WTC11 (cell line): ENCODE measurements around the gene TUG1. TPM values are rescaled to one million over a fixed set of nuclear protein-coding genes. Genes with fewer than 3 reads are reported as not detected.

Experiments
- ATAC-seq: fragments of 200-7000 bp; cut with Tn5 transposase; 2 replicates; pipeline ENCODE4 v1.10.0; 2021; ENCODE audit warnings: mild to moderate bottlenecking, moderate library complexity
- CTCF ChIA-PET: fragments of 300-600 bp; sonication (Branson Sonifier 250); formaldehyde crosslinking; loops from one replicate; lab custom pipeline; 2021; ENCODE audit warnings: antibody characterized with exemption; lab: Charles Lee
- POLR2A ChIA-PET: fragments of 350-600 bp; sonication (Branson Sonifier 250); formaldehyde crosslinking; loops from one replicate; lab custom pipeline; 2021; ENCODE audit warnings: antibody characterized with exemption; lab: Charles Lee
- DNase-seq: peaks from one replicate; pipeline ENCODE4 v3.0.0; 2021; ENCODE audit warnings: low spot score
- H3K27ac Mint-ChIP-seq: 2 replicates; pipeline ENCODE4 v1.8.0; 2021; ENCODE audit warnings: mixed read lengths
- H3K27me3 Mint-ChIP-seq: 2 replicates; pipeline ENCODE4 v1.8.0; 2021; ENCODE audit warnings: low read depth, mild to moderate bottlenecking, moderate library complexity, mixed read lengths
- H3K36me3 Mint-ChIP-seq: 2 replicates; pipeline ENCODE4 v1.8.0; 2021; ENCODE audit warnings: mixed read lengths
- H3K4me1 Mint-ChIP-seq: 2 replicates; pipeline ENCODE4 v1.8.0; 2022; ENCODE audit warnings: mixed read lengths
- H3K4me3 Mint-ChIP-seq: 2 replicates; pipeline ENCODE4 v1.8.0; 2021; ENCODE audit warnings: mild to moderate bottlenecking, moderate library complexity, mixed read lengths
- H3K9me3 Mint-ChIP-seq: 2 replicates; pipeline ENCODE4 v1.8.0; 2021; ENCODE audit warnings: mixed read lengths
- CREM ChIP-seq: sonication (generic); formaldehyde crosslinking; IDR thresholded peaks from 2 replicates; pipeline ENCODE4 v1.8.1; 2022; ENCODE audit warnings: mild to moderate bottlenecking, missing genetic modification reagents, moderate library complexity
- EMX1 ChIP-seq: fragments of 250-450 bp; sonication (Bioruptor Pico); IDR thresholded peaks from 2 replicates; pipeline ENCODE4 v1.8.0; 2021; ENCODE audit warnings: mild to moderate bottlenecking
- ESRRA ChIP-seq: sonication (generic); formaldehyde crosslinking; IDR thresholded peaks from 2 replicates; pipeline ENCODE4 v1.8.1; 2022; ENCODE audit warnings: mild to moderate bottlenecking, missing genetic modification reagents, borderline replicate concordance
- RELA ChIP-seq: sonication (generic); formaldehyde crosslinking; IDR thresholded peaks from 2 replicates; pipeline ENCODE4 v1.8.1; 2022; ENCODE audit warnings: missing genetic modification reagents, mild to moderate bottlenecking, borderline replicate concordance
- TCF7 ChIP-seq: sonication (generic); formaldehyde crosslinking; IDR thresholded peaks from 2 replicates; pipeline ENCODE4 v1.8.0; 2022; ENCODE audit warnings: mild to moderate bottlenecking, low read depth, missing genetic modification reagents, moderate library complexity
- ZNF121 ChIP-seq: sonication (generic); formaldehyde crosslinking; IDR thresholded peaks from 2 replicates; pipeline ENCODE4 v1.8.0; 2023; ENCODE audit warnings: missing genetic modification reagents
- ZNF138 ChIP-seq: sonication (generic); formaldehyde crosslinking; conservative IDR thresholded peaks from 2 replicates; pipeline ENCODE4 v1.8.1; 2022; ENCODE audit warnings: mild to moderate bottlenecking, moderate library complexity, missing genetic modification reagents
- ZNF396 ChIP-seq: fragments of 250-450 bp; sonication (Bioruptor Pico); IDR thresholded peaks from 2 replicates; pipeline ENCODE4 v1.8.0; 2021; ENCODE audit warnings: mild to moderate bottlenecking, moderate library complexity, borderline replicate concordance
- total RNA-seq: library from RNA; stranded (reverse); gene quantifications from 3 replicates; pipeline ENCODE4 v1.2.3, GENCODE V29; 2021
- TF ChIP-seq, protein P1 (sequence below): sonication (generic); formaldehyde crosslinking; IDR thresholded peaks from 2 replicates; pipeline ENCODE4 v1.8.0; 2023; ENCODE audit warnings: missing genetic modification reagents, mild to moderate bottlenecking, borderline replicate concordance
- TF ChIP-seq, protein P2 (sequence below): sonication (generic); formaldehyde crosslinking; IDR thresholded peaks from 2 replicates; pipeline ENCODE4 v1.8.0; 2022; ENCODE audit warnings: mild to moderate bottlenecking, missing genetic modification reagents
- TF ChIP-seq, protein P3 (sequence below): sonication (generic); formaldehyde crosslinking; IDR thresholded peaks from 2 replicates; pipeline ENCODE4 v1.8.1; 2022; ENCODE audit warnings: mild to moderate bottlenecking, missing genetic modification reagents, moderate library complexity, borderline replicate concordance
- TF ChIP-seq, protein P4 (sequence below): fragments of 250-450 bp; sonication (Bioruptor Pico); IDR thresholded peaks from 2 replicates; pipeline ENCODE4 v1.8.0; 2021; ENCODE audit warnings: mild to moderate bottlenecking
- TF ChIP-seq, protein P5 (sequence below): sonication (generic); formaldehyde crosslinking; IDR thresholded peaks from 2 replicates; pipeline ENCODE4 v1.8.0; 2023; ENCODE audit warnings: missing genetic modification reagents

Gene TUG1
- total RNA-seq, 1 experiment from 2014 or later: 105 TPM

DNA sequence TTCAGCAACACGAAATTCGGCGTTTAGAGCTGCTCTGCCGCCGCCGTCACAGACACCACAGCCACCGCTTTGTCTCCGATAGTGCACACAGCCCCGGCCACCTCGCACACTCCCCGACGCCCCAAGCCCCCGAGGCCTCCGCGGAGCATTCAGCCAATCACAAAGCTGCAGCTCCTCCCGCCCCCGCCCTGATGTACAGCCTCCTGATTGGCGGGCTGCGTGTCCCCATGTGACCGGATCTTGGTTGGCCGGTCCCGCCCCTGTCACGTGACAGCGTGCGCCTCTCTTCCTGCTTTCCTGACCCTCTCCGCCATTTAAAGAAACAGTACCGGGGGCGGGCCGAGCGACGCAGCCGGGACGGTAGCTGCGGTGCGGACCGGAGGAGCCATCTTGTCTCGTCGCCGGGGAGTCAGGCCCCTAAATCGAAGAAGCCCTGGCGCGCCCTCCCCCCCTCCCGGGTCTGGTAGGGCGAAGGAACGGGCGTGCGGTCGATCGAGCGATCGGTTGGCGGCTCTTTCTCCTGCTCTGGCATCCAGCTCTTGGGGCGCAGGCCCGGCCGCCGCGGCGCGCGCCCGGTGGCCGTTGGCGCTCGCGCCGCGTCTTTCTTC lies at the start of gene TUG1 (continued):
- TF ChIP-seq, protein P1, sequence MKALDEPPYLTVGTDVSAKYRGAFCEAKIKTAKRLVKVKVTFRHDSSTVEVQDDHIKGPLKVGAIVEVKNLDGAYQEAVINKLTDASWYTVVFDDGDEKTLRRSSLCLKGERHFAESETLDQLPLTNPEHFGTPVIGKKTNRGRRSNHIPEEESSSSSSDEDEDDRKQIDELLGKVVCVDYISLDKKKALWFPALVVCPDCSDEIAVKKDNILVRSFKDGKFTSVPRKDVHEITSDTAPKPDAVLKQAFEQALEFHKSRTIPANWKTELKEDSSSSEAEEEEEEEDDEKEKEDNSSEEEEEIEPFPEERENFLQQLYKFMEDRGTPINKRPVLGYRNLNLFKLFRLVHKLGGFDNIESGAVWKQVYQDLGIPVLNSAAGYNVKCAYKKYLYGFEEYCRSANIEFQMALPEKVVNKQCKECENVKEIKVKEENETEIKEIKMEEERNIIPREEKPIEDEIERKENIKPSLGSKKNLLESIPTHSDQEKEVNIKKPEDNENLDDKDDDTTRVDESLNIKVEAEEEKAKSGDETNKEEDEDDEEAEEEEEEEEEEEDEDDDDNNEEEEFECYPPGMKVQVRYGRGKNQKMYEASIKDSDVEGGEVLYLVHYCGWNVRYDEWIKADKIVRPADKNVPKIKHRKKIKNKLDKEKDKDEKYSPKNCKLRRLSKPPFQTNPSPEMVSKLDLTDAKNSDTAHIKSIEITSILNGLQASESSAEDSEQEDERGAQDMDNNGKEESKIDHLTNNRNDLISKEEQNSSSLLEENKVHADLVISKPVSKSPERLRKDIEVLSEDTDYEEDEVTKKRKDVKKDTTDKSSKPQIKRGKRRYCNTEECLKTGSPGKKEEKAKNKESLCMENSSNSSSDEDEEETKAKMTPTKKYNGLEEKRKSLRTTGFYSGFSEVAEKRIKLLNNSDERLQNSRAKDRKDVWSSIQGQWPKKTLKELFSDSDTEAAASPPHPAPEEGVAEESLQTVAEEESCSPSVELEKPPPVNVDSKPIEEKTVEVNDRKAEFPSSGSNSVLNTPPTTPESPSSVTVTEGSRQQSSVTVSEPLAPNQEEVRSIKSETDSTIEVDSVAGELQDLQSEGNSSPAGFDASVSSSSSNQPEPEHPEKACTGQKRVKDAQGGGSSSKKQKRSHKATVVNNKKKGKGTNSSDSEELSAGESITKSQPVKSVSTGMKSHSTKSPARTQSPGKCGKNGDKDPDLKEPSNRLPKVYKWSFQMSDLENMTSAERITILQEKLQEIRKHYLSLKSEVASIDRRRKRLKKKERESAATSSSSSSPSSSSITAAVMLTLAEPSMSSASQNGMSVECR (CRISPR knock-in tag): 0 out of 2 replicates have a peak, but pooled peaks have one; percentile 47
- no peak; the same call in 1 of the 2 replicates for TF ChIP-seq RELA (CRISPR knock-in tag)
- TF ChIP-seq, protein P2, sequence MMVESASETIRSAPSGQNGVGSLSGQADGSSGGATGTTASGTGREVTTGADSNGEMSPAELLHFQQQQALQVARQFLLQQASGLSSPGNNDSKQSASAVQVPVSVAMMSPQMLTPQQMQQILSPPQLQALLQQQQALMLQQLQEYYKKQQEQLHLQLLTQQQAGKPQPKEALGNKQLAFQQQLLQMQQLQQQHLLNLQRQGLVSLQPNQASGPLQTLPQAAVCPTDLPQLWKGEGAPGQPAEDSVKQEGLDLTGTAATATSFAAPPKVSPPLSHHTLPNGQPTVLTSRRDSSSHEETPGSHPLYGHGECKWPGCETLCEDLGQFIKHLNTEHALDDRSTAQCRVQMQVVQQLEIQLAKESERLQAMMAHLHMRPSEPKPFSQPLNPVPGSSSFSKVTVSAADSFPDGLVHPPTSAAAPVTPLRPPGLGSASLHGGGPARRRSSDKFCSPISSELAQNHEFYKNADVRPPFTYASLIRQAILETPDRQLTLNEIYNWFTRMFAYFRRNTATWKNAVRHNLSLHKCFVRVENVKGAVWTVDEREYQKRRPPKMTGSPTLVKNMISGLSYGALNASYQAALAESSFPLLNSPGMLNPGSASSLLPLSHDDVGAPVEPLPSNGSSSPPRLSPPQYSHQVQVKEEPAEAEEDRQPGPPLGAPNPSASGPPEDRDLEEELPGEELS (CRISPR knock-in tag): peak; percentile 79; the same call in 1 of the 2 replicates
- peak; percentile 54; the same call in 1 of the 2 replicates for TF ChIP-seq CREM (CRISPR knock-in tag)
- TF ChIP-seq TCF7 (CRISPR knock-in tag): no peak
- no peak for TF ChIP-seq EMX1 (CRISPR knock-in tag)
- TF ChIP-seq ZNF396: no peak
- 0 out of 2 replicates have a peak, but pooled peaks have one; percentile 48 for TF ChIP-seq ESRRA (CRISPR knock-in tag)
- TF ChIP-seq, protein P3, sequence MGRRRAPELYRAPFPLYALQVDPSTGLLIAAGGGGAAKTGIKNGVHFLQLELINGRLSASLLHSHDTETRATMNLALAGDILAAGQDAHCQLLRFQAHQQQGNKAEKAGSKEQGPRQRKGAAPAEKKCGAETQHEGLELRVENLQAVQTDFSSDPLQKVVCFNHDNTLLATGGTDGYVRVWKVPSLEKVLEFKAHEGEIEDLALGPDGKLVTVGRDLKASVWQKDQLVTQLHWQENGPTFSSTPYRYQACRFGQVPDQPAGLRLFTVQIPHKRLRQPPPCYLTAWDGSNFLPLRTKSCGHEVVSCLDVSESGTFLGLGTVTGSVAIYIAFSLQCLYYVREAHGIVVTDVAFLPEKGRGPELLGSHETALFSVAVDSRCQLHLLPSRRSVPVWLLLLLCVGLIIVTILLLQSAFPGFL: no peak
- TF ChIP-seq, protein P4, sequence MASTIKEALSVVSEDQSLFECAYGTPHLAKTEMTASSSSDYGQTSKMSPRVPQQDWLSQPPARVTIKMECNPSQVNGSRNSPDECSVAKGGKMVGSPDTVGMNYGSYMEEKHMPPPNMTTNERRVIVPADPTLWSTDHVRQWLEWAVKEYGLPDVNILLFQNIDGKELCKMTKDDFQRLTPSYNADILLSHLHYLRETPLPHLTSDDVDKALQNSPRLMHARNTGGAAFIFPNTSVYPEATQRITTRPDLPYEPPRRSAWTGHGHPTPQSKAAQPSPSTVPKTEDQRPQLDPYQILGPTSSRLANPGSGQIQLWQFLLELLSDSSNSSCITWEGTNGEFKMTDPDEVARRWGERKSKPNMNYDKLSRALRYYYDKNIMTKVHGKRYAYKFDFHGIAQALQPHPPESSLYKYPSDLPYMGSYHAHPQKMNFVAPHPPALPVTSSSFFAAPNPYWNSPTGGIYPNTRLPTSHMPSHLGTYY (CRISPR knock-in tag): no peak
- TF ChIP-seq ZNF138: no peak

DNA sequence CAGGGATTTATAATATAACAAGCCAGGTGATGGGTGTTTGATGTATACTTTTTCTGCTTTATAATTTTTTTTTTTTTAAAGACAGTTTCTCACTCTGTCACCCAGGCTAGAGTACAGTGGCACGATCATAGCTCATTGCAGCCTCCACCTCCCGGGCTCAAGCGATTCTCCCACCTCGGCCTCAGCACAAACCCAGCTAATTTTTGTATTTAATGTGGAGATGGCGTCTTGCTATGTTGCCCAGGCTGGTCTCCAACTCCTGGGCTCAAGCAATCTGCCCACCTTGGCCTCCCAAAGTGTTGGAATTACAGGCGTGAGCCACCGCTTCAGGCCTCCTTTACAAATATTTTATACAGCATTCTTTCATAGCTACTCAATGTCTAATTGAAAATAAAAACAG lies 49.1 kb upstream of the TUG1 start:
- H3K36me3 Mint-ChIP-seq: peaks cover 27% of the 10 kb centered on the region
- peaks cover 14% of the 10 kb centered on the region for H3K9me3 Mint-ChIP-seq
- no peak overlapping the region for H3K27ac Mint-ChIP-seq
- ATAC-seq (no peak), DNase-seq (no peak)
- no peak overlapping the region for H3K4me3 Mint-ChIP-seq
- peak; percentile 70; the same call in 1 of the 2 replicates for TF ChIP-seq ZNF121 (CRISPR knock-in tag)
- TF ChIP-seq, protein P5, sequence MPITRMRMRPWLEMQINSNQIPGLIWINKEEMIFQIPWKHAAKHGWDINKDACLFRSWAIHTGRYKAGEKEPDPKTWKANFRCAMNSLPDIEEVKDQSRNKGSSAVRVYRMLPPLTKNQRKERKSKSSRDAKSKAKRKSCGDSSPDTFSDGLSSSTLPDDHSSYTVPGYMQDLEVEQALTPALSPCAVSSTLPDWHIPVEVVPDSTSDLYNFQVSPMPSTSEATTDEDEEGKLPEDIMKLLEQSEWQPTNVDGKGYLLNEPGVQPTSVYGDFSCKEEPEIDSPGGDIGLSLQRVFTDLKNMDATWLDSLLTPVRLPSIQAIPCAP (CRISPR knock-in tag): no peak
- peaks cover 4% of the 10 kb centered on the region; the same call in 1 of the 2 replicates for H3K4me1 Mint-ChIP-seq
- peaks cover 2% of the 10 kb centered on the region; the same call in 1 of the 2 replicates for H3K27me3 Mint-ChIP-seq
- ChIA-PET POLR2A (no interaction called here), CTCF (interaction anchor here (0.7 to 1.2 kb wide), 4 partner anchors 25 to 157 kb away, joined by 3 to 4 read pairs (median 4); no protein-coding TSS in a partner anchor)
